Mesodermal cell (in vitro differentiated cells): ENCODE measurements around the gene SIK3.

Experiments used
- H3K27ac ChIP-seq: 2 replicates; pipeline ENCODE4 v1.7.0; 2013; ENCODE audit warnings: mild to moderate bottlenecking, low read depth, low read length, moderate library complexity; ENCODE audit not compliant: severe bottlenecking
- H3K36me3 ChIP-seq: 2 replicates; pipeline ENCODE4 v1.7.1; 2013; ENCODE audit warnings: mild to moderate bottlenecking, low read length, moderate library complexity; ENCODE audit not compliant: control insufficient read depth, insufficient read depth
- H3K4me1 ChIP-seq: one replicate; pipeline ENCODE4 v1.7.1; 2013; ENCODE audit warnings: mild to moderate bottlenecking, low read length; ENCODE audit not compliant: insufficient read depth, control insufficient read depth, poor library complexity, severe bottlenecking
- H3K4me3 ChIP-seq: 2 replicates; pipeline ENCODE4 v1.7.0; 2013; ENCODE audit warnings: low read length, control low read depth, mild to moderate bottlenecking; ENCODE audit not compliant: insufficient read depth, poor library complexity, severe bottlenecking; ENCODE audit errors: extremely low read depth
- H3K9me3 ChIP-seq: 2 replicates; pipeline ENCODE4 v1.7.1; 2013; ENCODE audit warnings: mild to moderate bottlenecking, low read length, moderate library complexity; ENCODE audit not compliant: control insufficient read depth
- WGBS, 2 experiments: methylation state at CpG; one replicate each; pipeline ENCODE4 v1.1.5; 2013; ENCODE audit warnings: missing lambda C conversion rate in 2 of 2; ENCODE audit not compliant: insufficient coverage in 2 of 2; 5-methylcytosine and 5-hydroxymethylcytosine counted together

The SIK3 gene

GRCh38 chr11:116964269-116964668 lies 134.0 kb downstream of the SIK3 start:
- no peak overlapping the region for H3K27ac ChIP-seq
- 92% methylated on average over 2 of the region's 4 CpGs; no CpG with 5 or more reads in 1 of the 2 experiments for whole genome bisulfite sequencing, 2 experiments
- peaks cover 9% of the 10 kb centered on the region for H3K4me1 ChIP-seq
- H3K9me3 ChIP-seq, result no peaks in the 10 kb centered on the region
- no peaks in the 10 kb centered on the region for H3K36me3 ChIP-seq
- H3K4me3 ChIP-seq, result no peak overlapping the region

- peaks cover 9% of the 10 kb centered on the region for H3K4me1 ChIP-seq
- no peaks in the 10 kb centered on the region for H3K9me3 ChIP-seq
- no peak overlapping the region for H3K27ac ChIP-seq
- 80 to 100% methylated on average over 1 to 4 of the region's 4 CpGs for WGBS, 2 experiments
- no peak overlapping the region for H3K4me3 ChIP-seq
- no peaks in the 10 kb centered on the region for H3K36me3 ChIP-seq
Observed at GRCh38 chr11:116963813-116964212, 134.4 kb downstream of the SIK3 start.

GRCh38 chr11:116962108-116962507 lies 136.1 kb downstream of the SIK3 start:
- no peaks in the 10 kb centered on the region for H3K36me3 ChIP-seq

GRCh38 chr11:116960930-116961329 lies 137.3 kb downstream of the SIK3 start:
- H3K36me3 ChIP-seq, result no peaks in the 10 kb centered on the region
- no peaks in the 10 kb centered on the region for H3K9me3 ChIP-seq
- H3K27ac ChIP-seq, result peak overlapping the region; percentile 54
- H3K4me3 ChIP-seq, result no peak overlapping the region
- peaks cover 18% of the 10 kb centered on the region for H3K4me1 ChIP-seq
- 65 to 68% methylated on average over 3 of the region's 3 CpGs for WGBS, 2 experiments

More at GRCh38 chr11:116962108-116962507, 136.1 kb downstream of the SIK3 start:
- peaks cover 15% of the 10 kb centered on the region for H3K4me1 ChIP-seq
- H3K4me3 ChIP-seq, result no peak overlapping the region
- H3K27ac ChIP-seq, result no peak overlapping the region
- 71 to 80% methylated on average over 1 of the region's 4 CpGs for WGBS, 2 experiments
- H3K9me3 ChIP-seq, result no peaks in the 10 kb centered on the region

- H3K36me3 ChIP-seq, result peaks cover 11% of the 10 kb centered on the region
- WGBS, 2 experiments, result 83 to 84% methylated on average over 2 of the region's 3 CpGs
- H3K4me1 ChIP-seq, result peaks cover 22% of the 10 kb centered on the region
- no peak overlapping the region for H3K27ac ChIP-seq
- H3K4me3 ChIP-seq, result no peak overlapping the region
- no peaks in the 10 kb centered on the region for H3K9me3 ChIP-seq
Observed at GRCh38 chr11:116958246-116958645, 140.0 kb downstream of the SIK3 start.

GRCh38 chr11:116955949-116956348 lies 142.3 kb downstream of the SIK3 start:
- 60% methylated on average over 1 of the region's 4 CpGs; no CpG with 5 or more reads in 1 of the 2 experiments for WGBS, 2 experiments
- H3K4me3 ChIP-seq, result no peak overlapping the region
- H3K27ac ChIP-seq, result no peak overlapping the region
- peaks cover 16% of the 10 kb centered on the region for H3K36me3 ChIP-seq
- H3K4me1 ChIP-seq, result peaks cover 18% of the 10 kb centered on the region
- H3K9me3 ChIP-seq, result no peaks in the 10 kb centered on the region

- WGBS, 2 experiments, result 94% methylated on average over 3 of the region's 3 CpGs
- no peaks in the 10 kb centered on the region for H3K9me3 ChIP-seq
- H3K27ac ChIP-seq, result no peak overlapping the region
- no peak overlapping the region for H3K4me3 ChIP-seq
- H3K36me3 ChIP-seq, result peaks cover 20% of the 10 kb centered on the region
- H3K4me1 ChIP-seq, result peaks cover 15% of the 10 kb centered on the region
Observed at GRCh38 chr11:116955548-116955947, 142.7 kb downstream of the SIK3 start.

- Histone ChIP-seq H3K36me3 (peaks cover 34% of the 10 kb centered on the region), H3K4me1 (peaks cover 13% of the 10 kb centered on the region)
- 90 to 100% methylated on average over 3 to 4 of the region's 6 CpGs for WGBS, 2 experiments
Observed at GRCh38 chr11:116953530-116954285, 144.5 kb downstream of the SIK3 start.

GRCh38 chr11:116951762-116952161 lies 146.5 kb downstream of the SIK3 start:
- Histone ChIP-seq H3K27ac (no peak overlapping the region), H3K4me3 (no peak overlapping the region), H3K9me3 (no peaks in the 10 kb centered on the region), H3K4me1 (peaks cover 7% of the 10 kb centered on the region), H3K36me3 (peaks cover 39% of the 10 kb centered on the region)
- WGBS, 2 experiments, result 83 to 100% methylated on average over 1 of the region's 3 CpGs

More at GRCh38 chr11:116953530-116954285, 144.5 kb downstream of the SIK3 start:
- Histone ChIP-seq H3K27ac (no peak overlapping the region), H3K9me3 (no peaks in the 10 kb centered on the region), H3K4me3 (no peak overlapping the region)

- 90% methylated on average over 2 of the region's 4 CpGs for WGBS, 2 experiments
- Histone ChIP-seq H3K4me1 (peaks cover 7% of the 10 kb centered on the region), H3K4me3 (no peak overlapping the region), H3K36me3 (peaks cover 33% of the 10 kb centered on the region), H3K27ac (no peak overlapping the region), H3K9me3 (no peaks in the 10 kb centered on the region)
Observed at GRCh38 chr11:116950210-116950609, 148.0 kb downstream of the SIK3 start.

GRCh38 chr11:116948391-116948790 lies 149.8 kb downstream of the SIK3 start:
- H3K4me1 ChIP-seq, result peaks cover 7% of the 10 kb centered on the region
- 74 to 100% methylated on average over 3 of the region's 4 CpGs for WGBS, 2 experiments

More at GRCh38 chr11:116948391-116948790, 149.8 kb downstream of the SIK3 start:
- Histone ChIP-seq H3K4me3 (no peak overlapping the region), H3K9me3 (no peaks in the 10 kb centered on the region), H3K27ac (no peak overlapping the region), H3K36me3 (peaks cover 36% of the 10 kb centered on the region)
